NCI-H1930 (cell line): Measurements from ENCODE around the gene EFNA1.
A peak's percentile ranks its signal among the peaks of the same experiment; 100 is the strongest.
"Not testable (repeated sequence)": the region's sequence is repeated elsewhere in the genome, so short reads cannot be mapped to it uniquely, and the experiment has no call there.

ENCODE experiments used
- DNase-seq, 2 experiments: peaks; one replicate each; lab custom pipeline; 2025; lab: John Stamatoyannopoulos, UW

The EFNA1 gene

DNA sequence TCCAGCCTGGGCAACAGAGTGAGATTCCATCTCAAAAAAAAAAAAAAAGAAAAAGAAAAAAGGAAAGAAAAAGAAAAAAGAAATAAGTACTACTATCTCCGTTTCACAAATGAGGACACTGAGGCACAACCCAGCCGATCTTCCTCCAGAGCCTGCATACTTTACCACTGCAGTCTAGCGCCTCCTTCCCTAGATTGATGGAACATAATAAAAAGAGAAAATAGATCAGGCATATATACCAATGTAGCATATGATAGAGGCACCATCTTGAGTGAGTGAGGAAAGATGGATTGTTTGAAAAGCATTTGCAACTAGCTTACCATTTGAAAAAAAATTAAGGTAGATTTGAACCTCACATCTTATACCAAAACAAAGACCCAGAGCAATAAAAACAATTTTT lies 17.8 kb downstream of the EFNA1 start:
- no peak for DNase-seq

DNA sequence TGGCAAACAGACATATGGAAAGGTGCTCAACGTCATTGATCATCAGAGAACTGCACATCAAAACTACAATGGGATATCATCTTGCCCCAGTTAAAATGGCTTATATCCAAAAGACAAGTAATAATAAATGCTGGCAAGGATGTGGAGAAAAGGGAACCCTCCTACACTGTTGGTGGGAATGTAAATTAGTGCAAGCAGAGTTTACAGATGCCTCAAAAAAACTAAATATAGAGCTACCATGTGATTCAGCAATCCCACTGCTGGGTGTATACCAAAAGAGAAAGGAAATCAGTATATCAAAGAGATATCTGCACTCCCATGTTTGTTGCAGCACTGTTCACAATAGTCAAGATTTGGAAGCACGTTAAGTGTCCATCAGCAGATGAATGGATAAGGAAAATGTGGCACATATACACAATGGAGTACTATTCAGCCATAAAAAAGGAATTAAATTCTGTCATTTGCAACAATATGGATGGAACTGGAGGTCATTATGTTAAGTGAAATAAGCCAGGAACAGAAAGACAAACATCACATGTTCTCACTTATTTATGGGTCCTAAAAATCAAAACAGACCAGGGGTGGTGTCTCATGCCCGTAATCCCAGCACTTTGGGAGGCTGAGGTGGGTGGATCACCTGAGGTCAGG lies 28.4 kb downstream of the EFNA1 start:
- DNase-seq = not testable (repeated sequence)

DNA sequence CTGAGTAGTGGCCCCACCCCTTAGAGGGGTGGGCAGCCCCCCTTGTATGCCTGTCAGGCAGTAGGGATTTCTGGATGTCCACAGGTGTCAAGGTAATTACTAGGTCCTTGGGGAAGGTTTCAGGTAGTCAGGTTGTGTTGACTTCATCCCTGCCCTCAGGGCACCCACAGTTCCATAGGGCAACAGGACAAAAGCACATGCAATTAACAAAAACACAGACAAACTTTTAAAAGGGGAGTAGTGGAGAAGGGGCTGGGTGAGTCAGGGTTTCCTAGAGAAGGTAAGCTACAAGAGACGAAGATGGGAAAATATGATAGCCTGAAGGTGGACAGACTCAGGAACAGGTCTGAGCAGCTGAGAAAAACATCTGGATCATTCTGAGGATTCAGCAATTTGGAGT lies 31.3 kb downstream of the EFNA1 start:
- DNase-seq = no peak

DNA sequence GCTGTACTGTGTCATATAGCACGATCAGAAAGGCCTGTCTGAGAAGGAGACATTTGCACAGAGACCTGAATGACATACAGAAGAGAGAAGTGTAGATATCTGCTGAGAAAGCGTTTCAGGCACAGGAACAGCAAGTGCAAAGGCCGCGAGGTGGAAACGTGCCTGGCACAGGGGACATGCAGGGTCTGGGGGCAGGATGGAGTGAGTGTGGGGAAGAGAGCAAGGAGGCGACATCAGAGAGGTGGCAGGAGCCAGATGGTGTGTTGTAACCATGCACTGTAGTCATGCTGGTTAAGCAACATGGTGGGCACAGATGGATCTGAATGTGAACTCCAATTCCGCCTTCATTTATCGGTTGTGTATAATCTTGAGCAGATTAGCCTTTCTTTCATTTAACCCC lies 32.5 kb downstream of the EFNA1 start:
- no peak for DNase-seq

DNA sequence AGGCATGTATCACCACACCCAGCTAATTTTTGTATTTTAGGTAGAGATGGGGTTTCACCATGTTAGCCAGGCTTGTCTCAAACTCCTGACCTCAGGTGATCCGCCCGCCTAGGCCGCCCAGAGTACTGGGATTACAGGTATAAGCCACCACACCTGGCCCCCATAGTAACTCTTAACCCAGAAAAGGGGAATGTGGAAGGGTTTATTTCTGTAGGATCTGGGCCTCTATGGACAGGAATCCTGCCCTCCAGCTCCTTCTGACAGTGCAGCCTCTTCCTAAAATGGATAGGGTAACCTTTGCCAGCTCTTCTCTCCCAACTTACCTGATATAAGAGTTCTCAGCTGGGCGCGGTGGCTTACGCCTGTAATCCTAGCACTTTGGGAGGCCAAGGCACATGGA lies 35.0 kb downstream of the EFNA1 start:
- not testable (repeated sequence) for DNase-seq

DNA sequence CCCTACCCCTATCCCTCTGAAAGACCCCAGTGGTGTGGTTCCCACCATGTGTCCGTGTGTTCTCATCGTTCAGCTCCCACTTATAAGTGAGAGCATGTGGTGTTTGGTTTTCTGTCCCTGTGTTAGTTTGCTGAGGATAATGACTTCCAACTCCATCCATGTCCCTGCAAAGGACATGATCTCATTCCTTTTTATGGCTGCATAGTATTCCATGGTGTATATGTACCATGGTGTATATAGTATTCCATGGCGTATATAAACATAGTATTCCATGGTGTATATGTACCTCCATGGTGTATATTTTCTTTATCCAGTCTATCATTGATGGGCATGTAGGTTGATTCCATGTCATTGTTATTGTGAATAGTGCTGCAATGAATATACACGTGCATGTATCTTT lies 36.1 kb downstream of the EFNA1 start:
- DNase-seq = not testable (repeated sequence)

DNA sequence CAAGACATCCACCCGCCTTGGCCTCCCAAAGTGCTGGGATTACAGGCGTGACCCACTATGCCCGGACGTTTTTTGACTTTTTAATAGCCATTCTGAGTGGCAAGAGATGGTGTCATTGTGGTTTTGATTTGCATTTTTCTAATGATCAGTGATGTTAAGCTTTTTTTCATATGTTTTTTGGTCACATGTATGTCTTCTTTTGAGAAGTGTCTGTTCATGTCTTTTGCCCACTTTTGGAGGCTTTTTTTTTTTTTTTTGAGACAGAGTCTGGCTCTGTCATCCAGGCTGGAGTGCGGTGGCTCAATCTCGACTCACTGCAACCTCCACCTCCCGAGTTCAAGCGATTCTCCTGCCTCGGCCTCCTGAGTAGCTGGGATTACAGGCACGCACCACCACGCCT lies 36.9 kb downstream of the EFNA1 start:
- not testable (repeated sequence) for DNase-seq

DNA sequence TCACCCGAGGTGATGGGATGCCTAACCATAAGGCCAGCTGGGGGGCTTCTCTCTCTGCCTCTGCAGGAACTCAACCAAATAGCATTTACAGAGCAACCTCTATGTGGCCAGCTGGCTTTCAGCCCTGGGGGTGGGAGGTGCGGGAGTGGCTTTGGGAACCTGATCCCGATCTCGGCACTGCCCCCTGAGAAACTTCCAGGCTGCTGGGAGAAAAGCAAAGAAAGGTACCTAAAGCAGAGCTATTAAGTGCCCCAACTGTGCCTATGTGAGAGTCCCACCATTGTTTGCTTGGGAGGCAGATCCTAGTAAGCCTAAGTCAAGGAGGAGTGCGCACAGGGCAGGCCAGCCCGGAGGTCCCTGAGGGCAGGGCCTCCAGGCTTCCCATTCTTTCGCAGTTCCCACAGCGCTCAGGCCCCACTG lies 38.4 kb downstream of the EFNA1 start:
- DNase-seq = no peak

DNA sequence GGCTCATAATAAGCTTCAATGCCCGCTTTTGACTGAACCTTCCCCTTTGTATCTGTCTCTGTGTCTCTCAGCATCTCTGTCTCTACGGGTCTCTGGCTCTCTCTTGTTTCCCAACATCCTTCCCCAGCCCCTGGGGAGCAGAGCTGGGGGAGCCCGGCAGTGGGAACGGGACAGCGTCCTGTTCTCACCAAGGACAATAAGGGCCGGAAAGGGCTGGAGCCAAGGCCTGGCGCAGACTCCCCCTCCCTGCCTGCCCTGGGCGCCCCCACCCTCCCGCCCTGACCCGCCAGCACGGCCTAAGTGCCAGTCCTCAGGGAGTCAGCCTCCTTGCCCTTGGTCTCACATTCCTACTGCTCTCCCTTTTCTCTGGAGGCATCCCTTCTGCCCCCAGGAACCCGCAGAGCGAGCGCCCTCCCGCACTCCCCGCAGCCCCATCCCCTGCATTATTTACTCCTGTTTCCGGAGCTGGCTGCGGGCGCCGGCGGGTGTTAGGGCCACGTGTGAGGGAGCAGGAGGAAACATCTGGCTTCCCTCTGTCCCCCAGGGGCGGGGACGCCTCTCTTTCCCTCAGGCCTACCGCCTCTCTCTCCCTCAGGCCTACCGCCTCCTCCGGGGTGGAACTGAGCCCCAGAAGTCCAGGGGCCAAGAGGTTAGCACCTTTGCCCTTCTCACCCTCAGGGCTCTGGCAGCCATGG lies 38.9 kb downstream of the EFNA1 start:
- DNase-seq = no peak

DNA sequence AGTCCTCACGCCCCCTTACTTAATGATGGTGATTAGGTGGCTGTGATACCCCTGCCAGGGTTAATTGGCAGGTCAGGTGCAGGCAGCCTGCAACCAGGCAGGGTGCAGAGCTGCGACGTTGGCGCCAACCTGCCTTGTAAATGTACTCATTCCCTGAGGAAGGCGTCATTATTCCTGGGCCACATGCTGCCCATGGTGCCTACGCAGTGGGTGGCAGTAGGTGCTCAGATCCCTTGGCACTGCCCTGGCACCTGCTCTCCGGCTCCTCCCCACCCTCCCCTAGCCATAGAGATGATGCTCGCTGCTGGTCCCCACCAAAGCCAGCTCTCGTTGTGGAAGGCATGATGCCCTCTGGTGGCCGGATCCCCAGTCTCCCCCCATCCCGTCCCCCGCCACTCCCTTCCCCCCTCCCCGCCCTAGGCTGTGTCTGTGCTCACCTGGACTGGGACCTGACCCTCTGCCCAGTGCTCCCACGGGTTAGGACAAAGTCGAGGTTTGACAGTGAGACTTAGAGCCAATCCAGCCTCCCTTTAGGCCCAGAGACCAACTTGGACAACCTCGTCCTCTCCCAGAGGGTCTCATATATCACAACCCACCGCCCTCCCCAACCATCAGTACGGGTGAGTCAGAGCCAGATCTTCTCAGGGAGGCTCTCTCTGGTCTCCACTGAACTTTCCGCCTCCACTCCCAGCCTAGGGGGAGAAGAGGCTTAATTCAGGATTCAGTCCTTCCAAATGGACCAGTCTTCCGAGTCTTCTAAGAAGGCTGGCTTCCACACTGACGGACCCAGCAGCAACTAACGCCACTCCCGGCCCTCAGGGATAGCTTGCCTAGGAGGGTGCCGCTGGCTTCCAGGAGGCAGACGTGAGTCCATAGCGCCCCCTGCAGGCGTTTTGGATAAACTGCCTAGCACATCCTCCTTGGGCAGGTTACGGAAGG lies 39.8 kb downstream of the EFNA1 start:
- peak; percentile 83 to 92 for DNase-seq

DNA sequence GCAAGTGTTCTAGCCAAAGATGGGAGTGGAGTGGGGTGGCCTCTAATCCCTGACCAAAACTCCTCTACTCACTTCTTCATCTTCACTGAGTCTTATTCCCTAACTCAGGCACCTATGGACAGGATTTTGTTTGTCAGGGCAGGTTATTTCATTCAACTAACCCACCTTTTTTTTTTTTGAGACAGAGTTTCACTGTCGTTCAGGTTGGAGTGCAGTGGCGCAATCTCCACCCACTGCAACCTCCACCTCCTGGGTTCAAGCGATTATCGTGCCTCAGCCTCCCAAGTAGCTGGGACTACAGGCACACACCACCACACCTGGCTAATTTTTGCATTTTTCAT lies 40.4 kb downstream of the EFNA1 start:
- not testable (repeated sequence) for DNase-seq

DNA sequence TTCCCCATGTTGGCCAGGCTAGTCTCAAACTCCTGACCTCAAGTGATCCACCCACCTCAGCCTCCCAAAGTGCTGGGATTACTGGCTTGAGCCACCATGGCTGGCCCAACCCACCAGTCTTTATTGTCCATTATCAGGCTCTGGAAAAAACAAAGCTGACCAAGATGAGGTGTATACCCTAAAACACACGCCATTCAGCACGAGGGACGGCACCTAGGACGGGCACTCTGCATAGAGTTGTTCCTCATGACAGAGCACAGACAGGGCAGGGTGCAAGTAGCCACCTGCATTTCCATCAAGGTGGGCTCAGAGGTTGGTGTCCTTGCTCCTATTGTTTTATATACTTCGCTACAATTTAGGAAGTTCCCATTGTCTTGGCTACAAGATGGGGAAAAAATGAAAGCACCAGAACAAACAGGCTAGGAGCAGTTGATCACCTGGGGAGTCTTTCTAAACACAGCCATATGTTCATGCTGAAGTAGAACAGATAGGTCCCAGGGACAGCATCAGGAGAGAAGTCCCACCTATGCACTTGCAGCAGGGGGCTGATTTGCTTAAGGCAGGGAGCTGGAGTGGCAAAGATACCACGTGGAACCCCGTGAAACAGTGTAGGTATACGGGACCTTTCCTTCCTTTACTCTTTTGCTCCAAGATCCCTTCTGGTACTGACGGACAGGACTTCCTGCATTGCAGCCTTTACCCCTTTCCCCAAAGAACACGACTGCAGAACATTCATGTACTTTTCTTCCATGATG lies 41.0 kb downstream of the EFNA1 start:
- DNase-seq = no peak

DNA sequence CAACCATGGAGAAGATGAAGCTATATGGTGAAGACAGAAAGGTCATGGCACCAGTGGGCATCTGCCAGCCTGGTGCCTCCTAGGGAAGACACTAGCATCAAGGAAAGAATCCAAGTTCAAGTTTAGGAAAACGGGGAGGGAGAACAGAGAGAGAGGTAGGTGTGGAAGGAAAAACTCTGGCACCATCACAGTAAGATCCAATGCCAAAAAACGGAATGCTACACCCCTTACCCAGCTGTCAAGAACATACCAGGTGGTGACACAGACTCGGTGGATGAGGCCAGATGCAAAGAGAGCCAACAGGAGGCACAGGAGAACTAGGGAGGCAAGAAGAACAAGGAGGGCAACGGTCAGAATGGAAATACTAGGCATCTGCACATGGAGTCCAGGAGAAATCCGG lies 41.9 kb downstream of the EFNA1 start:
- DNase-seq = no peak

DNA sequence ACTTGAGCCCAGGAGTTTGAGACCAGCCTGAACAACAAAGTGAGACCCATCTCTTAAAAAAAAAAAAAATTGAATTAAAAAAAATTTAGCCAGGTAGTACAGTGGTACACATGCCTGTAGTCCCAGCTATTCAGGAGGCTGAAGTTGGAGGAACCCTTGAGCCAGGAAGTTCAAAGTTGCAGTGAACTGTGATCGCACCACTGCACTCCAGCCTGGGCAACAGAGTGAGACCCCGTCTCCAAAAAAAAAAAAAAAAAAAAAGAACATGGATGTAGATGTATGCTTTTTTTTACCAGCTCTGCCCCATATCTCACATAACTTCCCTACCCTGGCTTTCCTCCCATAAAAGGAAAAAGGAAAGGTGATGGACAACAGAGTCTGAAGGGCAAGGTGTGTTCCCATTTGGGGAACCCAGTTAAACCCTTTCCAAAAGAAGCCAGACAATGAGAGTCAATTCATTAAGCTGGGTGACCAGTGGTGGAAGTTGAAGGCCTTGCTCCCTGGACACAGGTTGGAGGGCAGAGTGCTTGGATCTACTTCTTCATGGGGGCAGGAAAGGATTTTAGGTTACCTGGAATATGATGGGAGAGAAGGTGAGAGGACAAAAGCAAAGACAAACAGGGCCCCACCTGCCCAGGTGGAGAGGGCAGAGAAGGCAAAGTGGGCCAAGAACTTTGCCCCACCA lies 42.6 kb downstream of the EFNA1 start:
- no peak for DNase-seq

DNA sequence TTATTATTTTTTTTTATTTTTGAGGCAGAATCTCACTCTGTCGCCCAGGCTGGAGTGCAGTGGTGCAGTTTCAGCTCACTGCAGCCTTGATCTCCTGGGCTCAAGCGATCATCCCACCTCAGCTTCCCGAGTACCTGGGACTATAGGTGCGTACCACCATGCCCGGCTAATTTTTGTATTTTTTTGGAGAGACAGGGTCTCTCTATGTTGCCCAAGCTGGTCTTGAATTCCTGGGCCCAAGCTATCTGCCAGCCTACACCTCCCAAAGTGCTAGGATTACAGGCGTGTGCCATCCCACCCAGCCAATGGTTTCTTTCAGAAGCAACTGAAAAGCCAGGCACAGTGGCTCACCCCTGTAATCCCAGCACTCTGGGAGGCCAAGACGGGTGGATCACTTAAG lies 43.1 kb downstream of the EFNA1 start:
- no peak for DNase-seq

DNA sequence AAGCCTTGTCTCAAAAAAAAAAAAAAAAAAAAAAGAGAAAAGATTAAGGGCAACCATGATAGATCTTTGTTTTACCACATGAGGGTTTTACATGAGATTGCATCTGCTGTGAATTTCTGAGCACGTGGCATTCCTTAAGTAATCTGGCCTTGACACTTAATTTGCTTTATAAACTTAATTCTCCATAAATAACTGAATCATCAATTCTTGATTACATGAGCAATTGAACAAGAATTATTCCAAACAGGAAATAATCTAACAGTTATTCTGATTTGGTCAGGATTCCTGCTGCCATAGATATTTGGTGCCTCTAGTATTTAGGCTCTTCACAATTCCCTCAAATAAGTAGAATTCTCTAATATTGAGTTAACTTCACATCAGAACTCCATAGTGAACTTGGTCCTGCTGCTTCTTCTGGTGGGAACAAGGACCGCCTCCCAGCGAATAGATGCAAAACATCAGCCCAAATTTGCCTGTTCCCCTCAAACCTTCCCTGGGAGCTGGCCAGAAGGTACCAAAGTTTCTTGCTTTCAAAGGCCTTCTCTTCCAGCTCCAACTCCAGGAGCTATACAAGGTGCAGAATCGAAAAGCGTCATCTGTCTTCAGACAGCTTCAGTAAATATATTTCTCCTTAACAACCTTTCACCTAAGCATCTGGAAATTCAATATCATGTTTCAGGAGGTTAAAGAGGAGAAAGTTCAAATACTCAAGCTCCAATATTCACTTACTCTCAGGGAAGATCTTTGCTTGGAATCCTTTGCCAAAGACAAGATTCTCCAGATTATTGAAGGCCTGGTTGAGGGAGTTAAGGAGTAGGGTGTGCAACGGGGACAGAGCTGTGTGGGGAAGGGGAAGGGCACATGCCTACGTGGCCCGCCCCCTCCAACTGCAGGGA lies 44.4 kb downstream of the EFNA1 start:
- no peak for DNase-seq

DNA sequence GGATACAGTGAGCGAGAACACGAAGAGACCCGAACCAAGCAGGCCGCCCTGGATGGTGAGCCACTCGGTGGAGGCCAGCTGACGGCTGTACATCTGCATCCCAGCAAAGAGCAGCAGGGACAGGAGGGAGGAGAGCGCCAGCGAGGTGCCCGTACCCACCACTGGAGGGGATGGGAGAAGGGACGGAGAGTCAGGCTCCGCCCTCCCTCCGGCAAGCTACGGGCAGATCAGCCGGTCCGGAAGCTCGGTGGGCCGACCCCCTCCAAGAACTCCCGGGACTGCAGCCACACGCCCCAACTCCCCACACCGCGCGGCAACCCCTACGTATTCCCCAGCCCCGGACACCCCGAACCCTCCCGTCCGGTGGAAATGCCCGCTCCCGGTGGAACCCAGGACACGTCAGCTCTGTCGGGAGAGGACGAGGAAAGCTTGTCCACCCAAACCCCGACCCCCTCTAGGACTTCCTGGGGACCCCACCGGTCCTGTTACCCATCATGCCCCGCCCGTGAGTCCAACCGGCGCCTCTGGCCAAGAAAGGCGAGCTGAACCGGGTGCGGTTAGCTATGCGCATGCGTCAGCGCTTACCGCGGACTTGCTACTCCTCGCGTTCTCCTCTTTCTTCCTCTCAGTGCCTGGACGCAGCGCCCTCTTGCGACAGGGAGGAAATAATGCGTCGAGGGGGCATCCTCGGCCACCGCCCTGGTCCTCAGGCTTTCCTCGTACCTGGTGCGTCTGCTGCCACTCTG lies 45.2 kb downstream of the EFNA1 start, which contains the start of gene KRTCAP2:
Gene KRTCAP2 (minus strand): TSS at position 573 of the 746 bp plus-strand sequence. CDS start 80 bp downstream, at position 493.
- peak; percentile 94 to 95 for DNase-seq

DNA sequence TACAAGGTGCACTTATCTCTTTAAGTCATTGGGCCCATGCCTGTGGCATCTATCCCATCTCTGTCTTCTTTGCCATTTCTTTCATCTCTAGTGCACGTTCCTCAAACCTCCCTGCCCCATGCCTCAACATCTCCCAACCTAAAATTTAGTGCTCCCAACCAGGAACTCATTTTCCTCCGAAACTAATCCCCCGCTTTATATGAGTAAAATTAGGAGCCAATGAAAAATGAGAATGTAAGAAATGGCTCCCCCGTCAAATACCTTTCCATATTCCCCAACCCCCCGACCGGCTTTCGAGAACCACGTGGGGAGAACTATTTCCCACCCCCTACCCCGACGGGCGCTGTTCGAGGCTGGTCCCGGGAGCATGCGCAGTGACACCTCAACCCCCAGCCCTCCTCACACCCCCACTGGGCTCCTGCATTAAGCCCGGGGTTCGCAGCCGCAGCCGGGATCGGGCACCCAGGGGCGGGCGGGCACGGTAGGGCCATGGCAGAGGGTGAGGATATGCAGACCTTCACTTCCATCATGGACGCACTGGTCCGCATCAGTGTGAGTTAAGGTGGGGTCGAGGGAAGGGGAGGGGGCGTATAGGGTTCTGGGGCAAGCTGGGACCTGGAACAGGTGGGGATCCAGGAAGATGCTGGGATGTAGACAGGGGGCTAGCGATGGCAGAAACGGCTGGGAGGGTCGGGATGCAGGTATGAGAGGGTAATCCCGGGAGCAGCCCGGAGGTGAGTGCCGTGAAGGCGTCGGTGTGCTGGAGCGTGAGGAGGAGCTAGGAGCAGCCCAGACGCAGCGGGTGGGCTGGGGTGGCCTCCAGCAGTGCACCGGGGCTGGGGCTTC lies 46.0 kb downstream of the EFNA1 start, which contains the start of gene TRIM46:
Gene TRIM46 (plus strand): TSS at position 372 of the 846 bp plus-strand sequence. CDS start 118 bp downstream, at position 490.
- peak; percentile 61 to 74 for DNase-seq
